Mucosa of stomach (tissue), 1 donor: ENCODE results near the gene KRT38.
"Not testable (repeated sequence)": the region's sequence is repeated elsewhere in the genome, so short reads cannot be mapped to it uniquely, and the experiment has no call there.

Experiments
- H3K27me3 ChIP-seq: one replicate; pipeline ENCODE4 v1.7.0; 2013; ENCODE audit warnings: mild to moderate bottlenecking, low read length; ENCODE audit not compliant: control insufficient read depth, insufficient read depth
- H3K36me3 ChIP-seq: one replicate; pipeline ENCODE4 v1.7.0; 2013; ENCODE audit warnings: low read length; ENCODE audit not compliant: control insufficient read depth, insufficient read depth
- H3K4me1 ChIP-seq: one replicate; pipeline ENCODE4 v1.7.0; 2013; ENCODE audit warnings: mild to moderate bottlenecking, low read length; ENCODE audit not compliant: control insufficient read depth, insufficient read depth
- H3K4me3 ChIP-seq: one replicate; pipeline ENCODE4 v1.7.0; 2013; ENCODE audit warnings: low read length
- H3K9ac ChIP-seq: one replicate; pipeline ENCODE4 v1.7.0; 2013; ENCODE audit warnings: mild to moderate bottlenecking, low read length, moderate library complexity
- H3K9me3 ChIP-seq: one replicate; pipeline ENCODE4 v1.7.0; 2013; ENCODE audit warnings: mild to moderate bottlenecking, low read length, moderate library complexity; ENCODE audit not compliant: control insufficient read depth
- donor health status: Pancreatic carcinoma.

The KRT38 gene

GRCh38 chr17:41434415-41434814, 6.4 kb downstream of the KRT38 start:
- no peaks in the 10 kb centered on the region for H3K27me3 ChIP-seq
- no peaks in the 10 kb centered on the region for H3K36me3 ChIP-seq
- H3K4me3 ChIP-seq, result no peak overlapping the region
- H3K9me3 ChIP-seq, result no peaks in the 10 kb centered on the region
- no peaks in the 10 kb centered on the region for H3K4me1 ChIP-seq
- H3K9ac ChIP-seq, result no peak overlapping the region

- no peaks in the 10 kb centered on the region for H3K27me3 ChIP-seq
- H3K4me1 ChIP-seq, result no peaks in the 10 kb centered on the region
- H3K36me3 ChIP-seq, result no peaks in the 10 kb centered on the region
- H3K9me3 ChIP-seq, result no peaks in the 10 kb centered on the region
- no peak overlapping the region for H3K4me3 ChIP-seq
- H3K9ac ChIP-seq, result no peak overlapping the region
These were observed 6.8 kb downstream of the KRT38 start for GRCh38 chr17:41434005-41434404.

- no peaks in the 10 kb centered on the region for H3K9me3 ChIP-seq
- no peaks in the 10 kb centered on the region for H3K4me1 ChIP-seq
- no peaks in the 10 kb centered on the region for H3K36me3 ChIP-seq
- no peak overlapping the region for H3K4me3 ChIP-seq
- no peaks in the 10 kb centered on the region for H3K27me3 ChIP-seq
- H3K9ac ChIP-seq, result no peak overlapping the region
These were observed 7.2 kb downstream of the KRT38 start for GRCh38 chr17:41433586-41433985.

GRCh38 chr17:41430376-41430775, 10.4 kb downstream of the KRT38 start:
- not testable (repeated sequence) for H3K9ac ChIP-seq, H3K4me1 ChIP-seq, H3K27me3 ChIP-seq, H3K4me3 ChIP-seq, H3K36me3 ChIP-seq, H3K9me3 ChIP-seq

- no peaks in the 10 kb centered on the region for H3K9me3 ChIP-seq
- no peak overlapping the region for H3K4me3 ChIP-seq
- H3K36me3 ChIP-seq, result no peaks in the 10 kb centered on the region
- no peaks in the 10 kb centered on the region for H3K4me1 ChIP-seq
- H3K9ac ChIP-seq, result no peak overlapping the region
- no peaks in the 10 kb centered on the region for H3K27me3 ChIP-seq
These were observed 11.1 kb downstream of the KRT38 start for GRCh38 chr17:41429667-41430066.

GRCh38 chr17:41428591-41429291, 12.0 kb downstream of the KRT38 start:
- Histone ChIP-seq H3K36me3 (no peaks in the 10 kb centered on the region), H3K4me3 (no peak overlapping the region)

GRCh38 chr17:41424111-41424635, 16.6 kb downstream of the KRT38 start, which contains the start of gene KRT37:
Gene KRT37 (minus strand): TSS chr17:41424585. CDS start chr17:41424523, 62 bp downstream.
- H3K36me3 ChIP-seq, result no peaks in the 10 kb centered on the region
- no peak within 1 kb of the TSS for H3K4me3 ChIP-seq
- no peak within 1 kb of the TSS for H3K9ac ChIP-seq
- no peaks in the 10 kb centered on the region for H3K4me1 ChIP-seq
- no peaks in the 10 kb centered on the region for H3K27me3 ChIP-seq
- H3K9me3 ChIP-seq, result no peaks in the 10 kb centered on the region

More at GRCh38 chr17:41428591-41429291, 12.0 kb downstream of the KRT38 start:
- Histone ChIP-seq H3K9me3 (no peaks in the 10 kb centered on the region), H3K4me1 (no peaks in the 10 kb centered on the region), H3K27me3 (no peaks in the 10 kb centered on the region), H3K9ac (no peak overlapping the region)

- H3K9ac ChIP-seq, H3K27me3 ChIP-seq, H3K4me3 ChIP-seq: not testable (repeated sequence)
These were observed 18.2 kb downstream of the KRT38 start for GRCh38 chr17:41422586-41422985.

GRCh38 chr17:41421617-41422016, 19.2 kb downstream of the KRT38 start:
- H3K27me3 ChIP-seq, result no peaks in the 10 kb centered on the region
- H3K4me1 ChIP-seq, result peaks cover 8% of the 10 kb centered on the region
- H3K4me3 ChIP-seq, result no peak overlapping the region
- H3K9me3 ChIP-seq, result no peaks in the 10 kb centered on the region
- no peaks in the 10 kb centered on the region for H3K36me3 ChIP-seq
- H3K9ac ChIP-seq, result no peak overlapping the region

More at GRCh38 chr17:41422586-41422985, 18.2 kb downstream of the KRT38 start:
- not testable (repeated sequence) for H3K36me3 ChIP-seq, H3K9me3 ChIP-seq, H3K4me1 ChIP-seq

- Histone ChIP-seq H3K9ac (no peak overlapping the region), H3K27me3 (no peaks in the 10 kb centered on the region), H3K36me3 (no peaks in the 10 kb centered on the region), H3K4me1 (peaks cover 8% of the 10 kb centered on the region), H3K9me3 (no peaks in the 10 kb centered on the region), H3K4me3 (no peak overlapping the region)
These were observed 19.7 kb downstream of the KRT38 start for GRCh38 chr17:41421116-41421515.

- H3K36me3 ChIP-seq, result no peaks in the 10 kb centered on the region
- H3K27me3 ChIP-seq, result no peaks in the 10 kb centered on the region
- H3K4me1 ChIP-seq, result peaks cover 8% of the 10 kb centered on the region
- no peak overlapping the region for H3K4me3 ChIP-seq
- H3K9me3 ChIP-seq, result no peaks in the 10 kb centered on the region
- no peak overlapping the region for H3K9ac ChIP-seq
These were observed 20.6 kb downstream of the KRT38 start for GRCh38 chr17:41420134-41420533.

- H3K36me3 ChIP-seq, result no peaks in the 10 kb centered on the region
- no peaks in the 10 kb centered on the region for H3K9me3 ChIP-seq
- no peak overlapping the region for H3K4me3 ChIP-seq
- H3K4me1 ChIP-seq, result peaks cover 8% of the 10 kb centered on the region
- H3K9ac ChIP-seq, result no peak overlapping the region
- no peaks in the 10 kb centered on the region for H3K27me3 ChIP-seq
These were observed 21.1 kb downstream of the KRT38 start for GRCh38 chr17:41419716-41420115.
